Measurements from ENCODE around the gene CABCOCO1. TPM values are rescaled to one million over a fixed set of nuclear protein-coding genes. Genes with fewer than 3 reads are reported as not detected.
"Not testable (repeated sequence)": the region's sequence is repeated elsewhere in the genome, so short reads cannot be mapped to it uniquely, and the experiment has no call there.

CABCOCO1 gene
- total RNA-seq, 1 donor from 2014 or later = not detected

GRCh38 chr10:61643316-61643751 lies 19.4 kb upstream of the CABCOCO1 start:
- DNase-seq = peak; percentile 54

DNA sequence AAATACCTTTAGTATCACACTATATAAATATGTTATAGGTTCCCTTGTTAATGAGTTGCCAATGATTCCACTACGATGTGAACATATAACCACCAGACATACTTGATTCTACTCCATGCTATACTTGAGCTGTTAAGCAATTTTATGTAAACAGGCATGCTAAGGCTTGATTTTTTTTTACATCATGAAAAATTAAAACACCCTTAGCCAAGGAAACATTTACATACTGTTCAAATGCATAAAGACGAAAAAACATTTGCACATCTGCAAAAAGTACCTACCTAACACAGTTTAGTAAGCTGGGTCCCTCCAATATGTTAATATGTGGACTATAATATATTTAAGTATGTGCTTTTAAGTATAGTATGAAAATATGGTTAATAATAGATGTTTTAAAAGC lies 9.0 kb upstream of the CABCOCO1 start:
- DNase-seq = no peak

DNA sequence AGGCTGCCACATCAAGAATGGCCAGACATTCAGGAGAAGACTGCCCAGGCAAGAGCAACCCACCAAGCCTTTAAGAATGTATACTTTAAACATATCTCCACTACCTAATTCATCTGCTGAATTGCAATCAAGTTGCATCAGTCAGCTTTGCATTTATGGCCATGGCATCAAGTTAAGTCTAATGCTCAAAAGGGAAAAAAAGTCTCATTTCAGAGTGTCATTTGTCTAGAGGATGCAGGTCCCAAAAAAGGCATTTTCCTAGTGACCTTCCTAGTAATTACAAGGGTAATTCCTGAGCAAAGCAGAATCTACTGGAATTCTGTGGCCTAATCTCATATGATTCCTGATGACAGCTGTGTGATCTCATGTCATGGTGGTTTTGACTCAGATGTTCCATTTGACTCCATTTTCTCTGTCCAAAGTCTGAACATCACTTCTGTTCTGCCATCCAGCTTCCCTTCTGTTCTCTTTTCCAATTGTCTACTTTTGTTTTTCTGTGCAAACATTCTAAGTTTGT lies 7.3 kb upstream of the CABCOCO1 start:
- no peak for DNase-seq

DNA sequence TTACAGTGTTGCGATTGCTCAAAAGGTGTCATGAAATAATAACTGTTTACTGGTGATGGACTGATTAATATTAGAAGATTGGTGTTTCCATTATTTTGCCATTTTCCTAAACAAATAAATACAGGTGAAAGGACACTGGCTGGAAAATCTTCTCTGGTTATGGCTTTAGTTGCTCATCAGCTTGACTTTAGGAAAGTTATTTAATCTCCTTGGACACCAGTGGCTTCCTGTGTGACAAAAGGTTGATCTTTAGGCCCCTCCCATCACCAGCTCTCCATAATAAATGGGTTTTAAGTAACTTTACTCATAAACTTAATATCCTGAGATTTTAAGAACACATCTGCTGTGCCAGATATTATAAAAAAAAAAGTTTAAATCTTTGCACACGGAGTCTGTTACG lies 737 bp downstream of the CABCOCO1 start:
- peak; percentile 10 for DNase-seq

DNA sequence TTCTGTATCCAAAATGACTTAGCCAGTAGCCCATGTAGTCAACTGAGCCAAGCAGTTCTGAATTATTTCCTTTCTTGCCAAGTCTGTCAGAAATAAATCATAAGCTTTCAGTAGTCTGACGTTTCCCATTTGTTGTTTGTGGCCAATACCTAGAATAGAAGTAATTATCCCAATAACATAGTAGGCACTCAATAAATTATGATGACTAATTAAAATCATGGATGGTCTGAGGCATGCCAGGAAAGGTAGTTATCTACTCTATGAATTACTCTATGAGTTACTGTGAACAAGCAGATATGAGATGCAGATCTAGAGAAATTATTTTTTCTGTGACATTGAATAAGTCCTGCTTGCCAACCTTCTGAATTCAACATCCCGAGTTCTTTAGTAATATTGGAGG lies 2.3 kb downstream of the CABCOCO1 start:
- no peak for DNase-seq

- no peak for DNase-seq
Observed at GRCh38 chr10:61669161-61669725, 6.5 kb downstream of the CABCOCO1 start.

- DNase-seq = no peak
Observed at GRCh38 chr10:61669849-61670248, 7.1 kb downstream of the CABCOCO1 start.

DNA sequence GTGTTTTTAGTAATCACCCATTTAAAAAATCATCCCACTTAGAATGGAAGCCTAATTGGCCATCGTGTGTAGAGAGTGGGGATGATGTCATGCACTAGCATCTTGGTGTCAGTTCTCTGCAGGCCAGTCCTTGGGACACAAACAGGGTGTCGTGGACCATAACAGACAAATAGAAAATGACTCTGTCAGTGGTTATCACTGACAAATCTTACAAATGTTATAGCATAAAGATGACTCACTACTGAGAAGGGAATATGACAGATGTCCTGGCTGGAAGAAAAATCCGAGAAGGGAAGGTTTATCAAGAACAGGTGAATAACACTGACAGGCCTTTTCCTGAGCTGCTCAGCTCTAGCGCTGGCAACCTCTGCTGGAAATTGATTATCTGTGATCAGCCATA lies 10.6 kb downstream of the CABCOCO1 start:
- no peak for DNase-seq

GRCh38 chr10:61682323-61682722 lies 19.6 kb downstream of the CABCOCO1 start:
- peak; percentile 2 for DNase-seq

DNA sequence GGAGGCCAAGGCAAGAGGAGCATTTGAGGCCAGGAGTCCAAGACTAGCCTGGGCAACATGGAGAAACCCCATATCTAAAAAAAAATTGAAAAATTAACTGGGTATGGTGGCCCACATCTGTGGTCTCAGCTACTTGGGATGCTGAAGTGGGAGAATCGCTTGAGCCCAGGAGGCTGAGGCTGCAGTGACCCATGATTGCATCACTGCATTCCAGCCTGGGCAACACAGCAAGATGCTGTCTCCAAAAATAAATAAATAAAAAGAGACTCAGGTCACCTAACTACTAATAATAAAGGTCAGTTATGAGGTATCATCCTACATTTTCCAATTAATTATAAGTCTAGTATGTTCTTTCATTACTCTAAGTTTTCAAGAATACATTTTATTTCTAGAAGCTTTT lies 20.6 kb downstream of the CABCOCO1 start:
- DNase-seq = no peak

GRCh38 chr10:61684894-61685507 lies 22.3 kb downstream of the CABCOCO1 start:
- DNase-seq = no peak

GRCh38 chr10:61688551-61689308 lies 26.0 kb downstream of the CABCOCO1 start:
- no peak for DNase-seq

DNA sequence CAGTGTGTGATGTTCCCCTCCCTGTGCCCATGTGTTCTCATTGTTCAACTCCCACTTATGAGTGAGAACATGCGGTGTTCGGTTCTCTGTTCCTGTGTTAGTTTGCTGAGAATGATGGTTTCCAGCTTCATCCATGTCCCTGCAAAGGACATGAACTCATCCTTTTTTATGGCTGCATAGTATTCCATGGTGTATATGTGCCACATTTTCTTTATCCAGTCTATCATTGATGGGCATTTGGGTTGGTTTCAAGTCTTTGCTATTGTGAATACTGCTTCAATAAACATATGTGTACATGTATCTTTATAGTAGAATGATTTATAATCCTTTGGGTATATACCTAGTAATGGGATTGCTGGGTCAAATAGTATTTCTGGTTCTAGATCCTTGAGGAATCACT lies 28.9 kb downstream of the CABCOCO1 start:
- DNase-seq = not testable (repeated sequence)

- DNase-seq = peak; percentile 43
Observed at GRCh38 chr10:61692447-61693010, 29.8 kb downstream of the CABCOCO1 start.

GRCh38 chr10:61698968-61699655 lies 36.4 kb downstream of the CABCOCO1 start:
- no peak for DNase-seq

DNA sequence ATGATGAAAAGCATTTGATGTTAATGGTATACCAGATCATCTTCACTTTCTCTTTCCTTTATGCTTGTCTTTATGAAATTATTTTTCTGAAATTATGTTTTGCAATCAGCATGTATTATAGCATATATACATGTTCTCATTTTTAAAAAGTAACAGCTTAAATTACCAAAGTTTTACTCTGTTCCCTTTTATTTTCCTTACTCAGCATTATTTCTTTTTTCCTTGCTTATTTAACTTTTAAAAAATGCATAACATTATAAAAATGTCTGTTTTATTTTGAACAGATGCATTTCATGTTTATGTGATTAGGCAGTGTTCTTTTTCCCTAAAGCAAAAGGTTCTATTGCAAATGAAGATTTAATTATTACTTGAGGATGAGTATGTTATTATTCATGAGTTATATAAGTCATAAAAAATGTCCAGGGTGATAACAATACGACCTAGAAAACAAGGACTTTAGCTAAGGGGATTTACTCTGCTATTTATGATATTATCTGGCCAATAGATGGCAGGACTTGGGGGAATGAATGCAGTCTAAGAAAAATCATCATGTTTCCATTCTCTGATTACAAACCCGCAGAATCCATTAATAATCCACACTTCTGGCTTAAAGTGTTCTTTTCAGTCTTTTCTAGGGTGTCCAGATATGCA lies 38.5 kb downstream of the CABCOCO1 start:
- no peak for DNase-seq

- DNase-seq = no peak
Observed at GRCh38 chr10:61701706-61702105, 39.0 kb downstream of the CABCOCO1 start.

DNA sequence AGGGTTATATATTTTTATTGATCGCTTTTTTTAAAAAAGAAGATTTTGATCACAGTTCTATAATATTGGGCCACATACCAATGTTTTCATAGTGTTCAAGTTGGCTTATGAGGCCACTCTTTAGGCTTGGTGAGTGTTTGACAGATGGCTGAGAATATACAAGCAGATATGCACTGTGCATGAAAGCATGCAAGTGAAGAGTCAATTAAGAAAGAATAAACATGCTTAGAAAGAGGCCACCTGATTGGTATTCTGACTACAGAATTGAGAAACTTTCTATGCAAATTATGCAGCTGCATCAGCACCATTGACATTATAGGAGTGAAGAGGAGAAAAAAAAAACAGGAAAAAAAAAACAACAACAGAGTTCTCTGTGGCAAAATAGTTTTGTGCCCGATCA lies 39.9 kb downstream of the CABCOCO1 start:
- DNase-seq = no peak

- DNase-seq = no peak
Observed at GRCh38 chr10:61705022-61705613, 42.4 kb downstream of the CABCOCO1 start.

- DNase-seq = no peak
Observed at GRCh38 chr10:61708846-61709245, 46.1 kb downstream of the CABCOCO1 start.

DNA sequence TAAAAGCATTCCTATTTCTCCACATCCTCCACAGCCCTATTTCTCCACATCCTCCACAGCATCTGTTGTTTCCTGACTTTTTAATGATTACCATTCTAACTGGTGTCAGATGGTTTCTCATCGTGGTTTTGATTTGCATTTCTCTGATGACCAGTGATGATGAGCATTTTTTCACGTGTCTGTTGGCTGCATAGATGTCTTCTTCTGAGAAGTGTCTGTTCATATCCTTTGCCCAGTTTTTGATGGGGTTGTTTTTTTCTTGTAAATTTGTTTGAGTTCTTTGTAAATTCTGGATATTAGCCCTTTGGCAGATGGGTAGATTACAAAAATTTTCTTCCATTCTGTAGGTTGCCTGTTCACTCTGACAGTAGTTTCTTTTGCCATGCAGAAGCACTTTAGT lies 49.4 kb downstream of the CABCOCO1 start:
- not testable (repeated sequence) for DNase-seq

DNA sequence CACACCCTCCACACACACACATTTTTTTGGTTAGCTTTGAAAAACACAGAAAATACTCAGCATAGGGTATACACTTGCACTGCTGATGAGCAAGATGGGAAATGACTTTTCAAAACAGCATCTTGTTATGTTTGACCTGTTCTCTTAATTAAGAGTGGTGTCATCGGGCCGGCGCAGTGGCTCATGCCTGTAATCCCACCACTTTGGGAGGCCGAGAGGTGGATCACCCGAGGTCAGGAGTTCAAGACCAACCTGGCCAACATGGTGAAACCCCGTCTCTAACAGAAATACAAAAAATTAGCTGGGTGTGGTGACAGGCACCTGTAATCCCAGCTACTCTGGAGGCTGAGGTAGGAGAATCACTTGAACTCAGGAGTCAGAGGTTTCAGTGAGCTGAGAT lies 56.7 kb downstream of the CABCOCO1 start:
- not testable (repeated sequence) for DNase-seq

Measured in dermis blood vessel endothelial cell (primary cell).